NCI-H345 treated with DMSO at 0.1 percent for 48 hours (cell line): ENCODE measurements around the gene CEMIP2.

Experiments used
- DNase-seq: peaks from one replicate; lab custom pipeline; 2025; ENCODE audit not compliant: unreplicated experiment; lab: John Stamatoyannopoulos, UW

Gene CEMIP2

DNA sequence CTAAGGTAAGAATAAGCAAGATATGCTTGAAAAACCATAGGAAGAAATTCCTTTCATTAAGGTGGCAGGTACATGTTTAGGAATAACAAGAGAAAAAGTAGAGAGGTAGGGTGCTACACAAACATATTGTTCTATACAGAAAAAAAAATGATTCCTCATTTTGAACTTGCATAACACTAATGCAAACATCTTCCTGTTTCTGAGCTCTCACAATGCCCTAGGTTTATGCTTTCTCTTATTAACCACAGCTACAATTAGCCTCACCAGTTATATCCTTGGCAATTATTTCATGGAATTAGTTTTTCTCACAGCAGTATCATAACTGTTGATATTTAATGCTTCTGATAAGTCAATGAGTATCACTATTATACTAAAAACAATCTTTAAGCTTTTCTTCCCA, 20.7 kb downstream of the CEMIP2 start:
- no peak for DNase-seq

DNA sequence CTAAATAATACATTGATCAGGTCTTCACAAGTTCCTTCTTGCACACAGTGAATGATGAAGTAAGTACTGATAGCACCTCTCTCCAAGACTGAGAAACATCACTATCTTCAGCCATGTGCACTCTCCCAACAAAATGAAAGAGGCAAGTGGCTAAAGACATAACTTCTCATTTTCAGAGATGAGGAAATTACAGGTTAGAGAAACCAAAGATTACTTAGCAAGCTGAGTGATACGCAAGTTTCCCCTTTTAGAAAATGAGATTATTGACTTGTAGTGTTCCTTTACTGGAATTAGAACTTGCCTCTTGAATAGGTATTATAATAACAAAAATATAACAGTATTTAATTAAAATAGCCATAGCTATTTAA, 21.6 kb downstream of the CEMIP2 start:
- no peak for DNase-seq

DNA sequence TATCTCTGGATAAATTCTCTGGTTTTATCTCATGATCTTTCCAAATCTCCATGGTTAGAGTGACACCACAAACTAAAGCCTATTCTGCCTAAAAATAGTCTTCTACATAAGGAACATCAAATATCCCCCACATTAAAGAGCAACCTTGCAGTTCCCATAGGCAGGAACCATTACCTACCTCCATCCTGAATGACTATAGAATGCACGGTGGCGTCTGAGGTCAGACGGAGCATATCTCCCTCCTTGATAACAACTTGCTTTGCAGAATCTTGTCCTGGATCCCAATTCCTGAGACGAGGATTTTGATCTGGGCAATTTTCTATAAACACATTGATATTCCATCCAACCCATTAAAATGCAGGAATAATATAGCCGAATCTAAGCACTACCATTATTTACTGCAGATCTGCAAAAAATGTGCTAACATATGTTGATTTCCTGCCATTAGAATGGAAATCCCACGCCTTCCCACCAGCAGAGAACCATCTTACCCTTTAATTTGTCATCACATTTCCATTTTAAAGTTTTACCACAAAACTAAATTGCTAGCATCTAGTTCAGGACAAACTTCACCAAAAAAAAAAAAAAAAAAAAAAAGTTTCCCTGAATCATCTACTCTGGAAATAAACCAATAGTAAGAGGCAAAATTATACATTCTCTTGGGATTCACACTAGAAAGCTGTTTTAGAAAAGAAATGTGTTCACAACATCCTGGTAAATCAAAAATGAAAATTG, 22.1 kb downstream of the CEMIP2 start:
- DNase-seq, result no peak

DNA sequence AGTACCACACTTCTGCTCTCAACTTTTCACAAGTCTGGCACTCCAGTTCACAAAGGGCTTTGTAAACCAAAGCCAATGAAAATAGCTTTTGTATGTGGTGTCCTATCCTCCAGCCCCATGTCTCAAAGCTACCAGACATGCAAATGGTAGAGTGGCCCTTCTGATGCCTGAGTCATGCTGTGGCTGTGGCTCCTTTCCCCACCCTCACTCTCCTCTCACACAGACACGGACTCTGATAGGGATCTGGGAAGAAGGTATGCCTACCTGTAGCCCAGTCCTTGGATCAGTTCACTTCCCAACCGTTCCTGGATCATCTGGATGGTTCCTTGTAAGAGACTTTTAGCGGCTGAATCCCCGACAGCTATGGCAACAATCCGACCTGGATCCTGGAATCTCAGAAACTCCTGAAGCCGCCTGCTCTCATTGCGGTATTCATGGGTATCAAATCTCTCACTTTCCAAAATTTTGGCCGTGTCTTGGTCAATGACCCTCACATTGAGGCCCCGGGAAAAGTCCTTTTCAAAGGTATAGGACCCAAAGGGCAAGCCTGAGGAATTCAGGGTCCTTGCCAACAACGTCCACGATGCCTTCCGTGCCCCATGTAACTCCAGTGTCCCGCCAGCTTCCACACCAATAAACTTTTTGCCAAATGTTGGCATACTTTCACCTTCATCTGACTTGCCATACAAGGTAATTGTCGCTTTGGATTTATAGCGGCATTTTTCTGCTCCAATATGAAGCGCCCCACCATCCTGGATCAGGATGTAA, 23.4 kb downstream of the CEMIP2 start:
- no peak for DNase-seq

DNA sequence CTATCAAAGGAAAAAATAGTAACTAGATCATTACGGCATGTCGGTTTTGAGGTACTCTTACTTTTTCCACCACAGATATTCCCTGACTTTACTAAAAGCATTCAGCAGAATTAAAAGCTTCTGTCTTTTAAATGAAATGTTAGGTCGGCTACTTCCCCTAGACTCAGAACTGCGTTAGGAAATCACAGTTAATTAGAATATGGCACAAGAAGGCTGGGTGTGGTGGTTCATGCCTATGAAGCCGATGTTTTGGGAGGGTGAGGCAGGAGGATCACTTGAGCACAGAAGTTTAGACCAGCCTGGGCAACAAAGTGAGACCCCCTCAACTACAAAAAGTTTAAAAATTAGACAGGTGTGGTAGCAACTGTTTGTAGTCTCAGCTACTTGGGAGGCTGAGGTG, 24.4 kb downstream of the CEMIP2 start:
- no peak for DNase-seq

DNA sequence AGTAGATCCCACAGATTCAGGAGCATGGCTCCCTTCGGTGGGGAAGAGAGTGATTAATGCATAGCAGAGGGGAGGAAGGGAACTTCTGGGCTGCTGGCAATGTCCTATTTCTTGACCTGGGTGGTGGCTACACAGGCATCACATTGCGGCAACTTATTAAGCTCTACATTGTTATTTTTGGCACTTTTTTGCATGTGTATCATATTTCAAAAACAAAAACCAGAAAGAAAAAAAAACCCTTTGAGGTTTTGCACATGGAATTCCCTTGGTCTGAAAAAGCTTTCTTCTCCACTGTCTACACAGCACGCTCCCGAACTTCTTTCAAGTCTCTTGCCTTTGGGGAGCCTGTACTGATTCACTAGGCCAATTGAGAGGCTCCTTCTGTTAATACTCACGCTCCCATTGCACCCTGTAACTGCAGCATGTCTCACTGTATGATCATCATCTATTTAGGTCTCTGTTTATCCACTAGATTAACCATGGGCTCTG, 25.1 kb downstream of the CEMIP2 start:
- no peak for DNase-seq

DNA sequence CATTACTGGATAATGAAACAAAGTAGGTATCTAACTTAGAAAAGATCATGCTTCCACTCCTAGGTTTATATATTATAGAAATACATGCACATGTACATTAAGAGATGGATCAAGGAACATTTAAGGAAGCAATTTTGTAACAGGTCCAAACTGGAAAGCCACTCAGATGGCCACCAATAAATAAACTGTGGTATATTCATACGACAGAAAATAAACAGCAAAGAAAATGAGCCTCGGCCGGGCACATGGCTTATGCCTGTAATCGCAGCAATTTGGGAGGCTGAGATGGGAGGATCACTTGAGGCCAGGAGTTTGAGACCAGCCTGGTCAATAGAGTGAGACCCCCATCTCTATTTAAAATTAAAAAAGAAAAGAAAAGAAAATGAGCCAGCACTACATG, 25.6 kb downstream of the CEMIP2 start:
- no peak for DNase-seq

DNA sequence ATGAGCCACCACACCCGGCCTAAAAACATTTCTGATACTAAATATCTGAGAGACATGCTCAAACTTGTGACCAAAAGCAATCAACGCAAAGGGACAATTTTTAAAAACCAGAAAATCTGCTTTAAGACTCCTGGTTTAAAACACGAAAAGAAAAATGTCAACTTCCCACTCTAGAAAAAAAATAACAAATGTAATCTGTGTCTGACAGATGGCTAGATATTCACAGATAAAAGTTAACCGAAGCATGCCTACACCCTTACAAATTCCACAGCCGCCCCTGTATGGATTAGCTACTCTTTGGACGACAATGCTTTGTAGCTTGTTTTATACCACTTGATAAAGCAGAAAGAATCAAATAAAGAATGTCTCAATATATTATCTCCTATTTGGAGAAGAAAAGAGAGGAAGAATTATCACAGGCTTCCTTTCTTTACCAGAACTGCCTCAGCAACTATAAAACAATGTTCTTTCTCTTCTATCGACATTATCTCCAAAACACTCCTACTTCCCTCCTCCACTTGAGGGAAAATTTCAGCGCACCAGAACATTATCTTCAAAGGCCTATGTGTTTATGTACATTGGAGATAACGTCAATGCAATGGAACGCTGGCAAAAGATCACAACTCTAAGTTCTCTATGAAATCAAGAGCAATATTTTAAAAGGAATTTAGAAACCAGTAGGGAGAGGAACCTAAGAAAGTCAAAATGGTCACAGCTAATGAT, 26.2 kb downstream of the CEMIP2 start:
- DNase-seq, result no peak

DNA sequence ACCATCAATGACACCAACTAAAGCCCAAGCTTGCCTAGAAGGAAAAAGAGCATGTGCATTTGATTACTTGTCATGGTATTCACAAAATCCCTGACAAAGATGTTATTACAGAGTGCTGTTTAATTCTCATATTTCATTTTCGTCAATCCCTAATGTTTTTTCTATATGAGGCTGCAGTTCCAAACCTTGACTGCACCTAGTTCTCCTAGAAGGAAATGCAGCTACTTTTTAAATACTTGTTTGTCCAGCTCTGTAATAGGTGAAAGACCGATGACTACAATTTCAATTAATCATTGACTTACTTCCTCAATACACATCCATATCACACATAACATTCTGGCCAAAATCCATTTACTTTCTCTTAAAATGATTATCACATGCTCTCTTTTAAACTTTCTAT, 28.1 kb downstream of the CEMIP2 start:
- DNase-seq, result no peak

DNA sequence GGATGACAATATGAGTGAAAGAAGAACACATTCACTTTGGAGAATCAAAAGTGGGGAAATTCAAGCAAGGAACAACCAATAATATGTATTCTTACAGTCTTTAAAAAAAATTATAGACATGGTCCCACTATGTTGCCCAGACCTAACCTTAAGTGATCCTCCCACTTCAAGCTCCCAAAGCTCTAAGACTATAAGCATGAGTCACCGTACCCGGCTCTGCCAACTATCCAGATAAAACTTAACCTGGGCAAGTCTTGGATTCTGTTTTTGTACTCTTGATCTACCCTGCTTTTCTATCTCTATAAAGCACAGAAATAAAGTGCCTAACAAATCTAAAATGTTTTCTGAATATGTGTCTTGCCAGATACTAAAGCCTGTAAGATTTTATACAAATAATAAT, 30.9 kb downstream of the CEMIP2 start:
- no peak for DNase-seq

DNA sequence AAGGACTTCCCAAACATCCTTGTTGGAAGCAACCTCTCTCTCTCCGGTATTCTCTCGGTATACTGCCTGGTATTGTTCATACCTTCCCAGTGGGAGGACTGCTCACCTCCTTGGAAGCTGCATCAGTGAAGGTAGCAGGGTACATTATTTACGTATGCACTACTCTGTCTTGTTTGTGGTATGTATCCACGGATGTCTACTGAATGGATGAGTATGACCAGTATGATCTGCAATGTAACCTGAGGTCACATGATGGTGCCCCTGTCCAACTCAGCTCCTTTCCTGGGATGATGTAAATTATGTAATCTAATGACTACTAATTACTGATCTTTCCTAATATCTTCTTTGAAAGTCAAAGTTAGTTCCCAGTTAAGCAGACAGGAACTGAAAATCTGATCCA, 32.1 kb downstream of the CEMIP2 start:
- DNase-seq, result no peak

DNA sequence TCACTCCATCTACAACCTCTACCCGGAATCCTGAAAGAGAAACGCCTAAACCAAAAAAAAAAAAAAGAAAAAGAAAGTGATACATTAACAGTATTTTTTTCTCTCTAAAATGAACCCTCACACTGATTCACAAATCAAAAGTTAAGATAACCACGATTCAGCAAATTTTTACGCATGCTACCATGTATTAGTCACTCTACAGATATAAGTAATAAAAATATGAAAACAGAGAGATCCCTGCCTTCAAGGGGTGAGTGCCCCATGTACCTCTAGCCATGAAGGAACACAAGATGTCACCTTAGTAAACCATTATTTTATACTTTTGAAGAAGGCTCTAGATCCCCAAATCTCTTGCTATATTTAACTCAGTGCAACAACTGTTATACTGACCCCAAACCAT, 33.4 kb downstream of the CEMIP2 start:
- DNase-seq, result no peak

DNA sequence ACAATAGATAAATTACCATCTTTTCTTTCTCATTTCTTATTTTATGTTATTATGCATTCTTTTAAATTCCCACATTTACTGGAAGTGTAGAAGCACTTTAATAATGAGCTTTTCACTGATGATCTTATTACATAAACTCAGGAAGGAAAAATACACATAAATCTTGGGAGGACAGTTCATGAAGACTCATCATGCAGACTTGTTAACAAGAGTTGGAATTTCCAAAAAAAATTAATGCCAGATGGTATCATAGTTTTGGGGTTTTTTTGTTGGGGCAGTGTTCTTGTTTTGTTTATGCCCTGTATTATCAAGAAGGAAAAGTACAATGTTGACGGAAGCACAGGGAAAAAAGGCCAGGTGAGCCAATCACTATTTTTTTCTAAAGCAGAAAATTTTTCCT, 35.1 kb downstream of the CEMIP2 start:
- no peak for DNase-seq

DNA sequence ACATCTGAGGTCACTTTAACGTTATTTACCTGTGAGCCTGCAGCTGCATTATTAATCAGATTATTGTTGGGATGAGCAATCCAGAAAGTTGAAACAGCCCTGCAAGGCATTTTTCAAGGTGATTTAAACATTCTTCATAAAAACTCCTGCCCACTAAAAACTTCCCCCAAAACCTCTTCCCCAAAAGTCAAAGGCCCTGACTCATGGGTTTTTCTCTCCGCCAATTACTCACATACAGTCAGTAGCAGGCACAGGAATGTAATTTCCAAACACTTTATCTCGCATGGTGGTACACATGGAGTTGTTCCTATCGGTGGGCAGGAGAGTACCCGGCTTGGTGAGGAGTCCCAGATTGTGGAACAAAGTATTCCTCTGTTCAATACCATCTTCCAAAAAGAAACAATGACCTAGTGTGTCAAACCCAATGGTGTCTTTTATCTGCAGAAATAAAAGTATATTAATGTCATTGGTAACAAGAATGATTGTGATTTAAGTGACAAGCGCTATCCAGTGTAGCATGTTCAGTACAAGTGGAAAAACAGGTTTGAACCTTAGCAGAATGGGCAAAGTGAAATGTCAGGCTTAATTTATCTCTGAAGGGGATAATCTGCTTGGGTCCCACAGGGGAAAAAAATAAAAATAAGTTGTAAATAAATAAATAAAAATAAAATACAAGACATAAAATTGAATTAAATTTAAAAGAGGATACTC, 38.3 kb downstream of the CEMIP2 start:
- no peak for DNase-seq

DNA sequence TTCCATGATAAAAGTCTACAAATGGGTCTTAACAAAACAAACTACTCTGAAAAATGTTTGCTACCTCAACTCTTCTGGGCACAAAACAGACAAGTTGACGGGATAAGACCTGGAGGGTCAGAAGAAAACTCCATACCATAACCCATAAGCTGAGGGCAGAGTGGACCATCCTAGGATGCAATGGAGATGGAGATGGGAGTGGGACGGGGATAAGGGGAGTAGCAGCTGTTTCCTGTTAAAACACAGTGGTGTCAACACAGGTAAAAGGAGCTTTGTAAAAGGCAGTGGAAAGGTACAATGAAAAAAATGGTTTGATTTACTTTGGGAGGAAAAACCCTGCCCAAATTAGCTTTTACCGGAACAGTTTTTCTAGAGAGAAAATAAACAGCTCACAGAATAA, 41.6 kb downstream of the CEMIP2 start:
- DNase-seq, result no peak

DNA sequence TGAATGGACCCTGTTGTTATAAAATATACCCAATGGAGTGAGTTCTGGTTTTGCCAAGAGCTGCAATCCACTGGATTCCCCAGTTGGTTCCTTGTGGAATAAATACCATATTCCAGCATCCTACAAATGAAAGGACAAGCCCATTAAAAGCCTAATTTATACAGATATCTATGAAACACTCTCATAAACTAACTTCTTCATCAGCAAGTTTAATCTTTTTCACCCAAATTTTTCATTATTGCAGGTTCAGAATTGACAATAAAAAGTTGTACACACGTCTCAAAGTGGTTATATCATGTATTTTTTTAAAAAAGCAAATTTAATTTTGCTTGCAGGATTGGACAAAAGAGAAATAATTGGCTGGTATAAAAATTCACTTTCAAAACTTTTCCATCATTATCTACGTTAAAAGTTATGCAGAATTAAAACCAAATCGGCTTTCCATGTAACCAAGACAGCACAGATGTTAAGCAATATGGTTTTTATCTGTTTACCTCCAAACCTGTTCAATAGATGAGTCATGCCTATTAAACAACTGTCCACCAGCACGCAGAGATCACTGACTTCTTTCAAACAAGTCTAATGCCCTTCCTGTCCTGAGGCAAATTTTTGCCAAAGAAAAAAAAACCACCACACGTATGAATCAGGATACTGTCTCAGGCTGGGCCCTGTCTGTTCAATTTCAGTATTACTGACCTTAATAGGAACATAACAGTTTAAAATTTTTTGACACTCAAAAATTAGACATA, 42.5 kb downstream of the CEMIP2 start:
- DNase-seq, result no peak

DNA sequence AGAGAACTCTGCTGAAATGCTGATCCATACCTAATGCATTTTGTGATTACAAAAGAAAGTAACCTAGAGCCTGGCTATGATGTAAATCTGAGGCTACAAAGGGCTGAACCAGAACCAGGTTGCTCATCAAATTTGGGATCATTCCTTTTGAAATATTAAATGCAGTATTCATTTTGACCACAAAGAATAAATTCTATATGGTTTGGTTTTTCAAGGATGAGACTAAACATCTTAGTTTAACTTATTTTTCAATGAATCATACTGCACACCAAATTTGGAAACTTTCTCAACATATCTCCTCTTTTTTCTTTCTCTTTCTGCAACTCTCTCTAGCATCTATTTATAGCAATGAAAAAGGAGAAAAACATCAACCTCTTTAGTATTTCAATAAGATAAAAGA, 46.5 kb downstream of the CEMIP2 start:
- no peak for DNase-seq

DNA sequence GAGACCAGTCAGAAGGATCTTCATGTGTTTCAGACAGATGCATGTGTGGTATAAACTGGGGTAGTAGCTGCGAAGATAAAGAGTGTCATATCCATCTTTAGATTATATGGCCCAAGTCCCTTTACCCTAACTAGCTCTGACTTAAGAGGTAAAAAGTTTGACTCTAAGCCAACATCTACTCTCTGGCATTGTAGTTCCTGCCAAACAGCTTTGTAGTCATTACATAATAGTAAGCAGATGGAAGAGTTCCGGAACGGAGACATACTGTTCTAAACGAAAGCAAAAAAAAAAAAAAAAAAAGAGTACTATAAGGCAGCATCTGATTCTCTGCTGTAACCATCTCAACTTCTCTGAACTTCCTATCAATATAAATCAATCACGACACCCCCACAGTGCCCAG, 48.8 kb downstream of the CEMIP2 start:
- no peak for DNase-seq

DNA sequence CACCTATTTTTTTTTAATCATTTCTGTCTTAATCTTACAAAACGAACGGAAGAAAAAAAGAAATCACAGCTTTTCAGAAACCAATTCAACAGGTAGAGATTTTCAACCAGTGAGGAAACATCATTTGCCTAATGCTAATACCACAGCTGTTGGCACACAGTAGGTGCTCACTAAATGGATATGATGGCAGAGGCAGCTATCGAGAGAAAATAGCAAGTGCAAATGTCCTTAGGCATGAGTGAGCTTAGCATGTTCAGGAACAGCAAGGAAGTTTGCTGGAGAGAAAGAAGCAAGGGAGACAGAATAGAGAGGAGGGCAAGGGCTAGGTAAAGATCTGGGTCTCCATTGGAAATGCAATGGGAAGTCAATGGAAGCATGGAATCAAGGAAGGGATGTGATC, 49.2 kb downstream of the CEMIP2 start:
- no peak for DNase-seq

DNA sequence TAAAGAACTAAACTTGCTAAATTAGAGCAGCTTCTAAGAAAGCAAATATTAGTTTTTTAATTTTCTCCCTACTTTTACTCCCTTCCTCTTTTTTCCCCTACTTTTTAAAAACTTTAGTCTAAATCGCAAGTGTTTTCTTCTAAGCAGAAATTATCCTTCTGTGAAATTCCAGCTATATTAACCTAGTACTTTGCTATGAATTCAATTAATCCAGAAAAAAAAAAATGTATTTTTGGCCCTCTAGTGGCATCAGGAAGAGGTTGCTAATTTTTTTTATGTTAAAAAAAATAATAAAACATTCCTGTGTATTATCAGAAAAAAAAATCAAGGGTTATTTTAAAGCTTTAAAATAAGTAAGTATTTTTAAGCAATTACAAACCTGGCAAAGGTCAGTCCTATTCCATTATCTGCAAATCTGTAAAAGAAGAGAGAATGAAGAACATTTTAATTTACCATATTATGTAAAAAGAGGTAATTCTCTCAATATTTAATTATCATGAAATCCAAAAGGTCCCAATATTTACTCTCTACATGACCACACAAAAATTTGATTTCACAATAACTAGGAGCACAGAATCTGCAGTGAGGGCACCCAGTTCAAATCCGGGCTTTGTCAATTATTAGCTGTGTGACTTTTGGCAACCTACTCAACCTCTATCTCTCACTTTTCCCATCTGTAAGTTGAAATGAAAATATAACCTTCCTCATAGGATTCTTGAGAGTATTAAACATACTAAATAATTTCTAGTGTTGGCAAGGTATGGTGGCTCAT, 52.0 kb downstream of the CEMIP2 start:
- DNase-seq, result no peak
